Heart left ventricle (tissue), 16 donors: Measurements from ENCODE around the gene ZNF575. TPM values are rescaled to one million over a fixed set of nuclear protein-coding genes. Genes with fewer than 3 reads are reported as not detected.

ENCODE experiments used
- ATAC-seq, 4 donors: fragments of 200-7000 bp; cut with Tn5 transposase; one replicate each; pipeline ENCODE4 v1.9.1; 2020 to 2022; ENCODE audit warnings: moderate library complexity in 4 of 4, mild to moderate bottlenecking in 3 of 4, moderate number of reproducible peaks in 1 of 4
- DNase-seq, 5 donors: peaks; one replicate each; pipeline ENCODE4 v3.0.0-alpha.2; 2020
- H3K27ac ChIP-seq, 12 donors: fragments of 200-600 bp; sonication (generic) in 4 of 12; one replicate each; pipeline versions ENCODE4 v1.5.0 to v1.8.0; 2016 to 2022; ENCODE audit warnings: mild to moderate bottlenecking in 2 of 12
- H3K27me3 ChIP-seq, 9 donors: fragments of 200-600 bp; sonication (generic) in 2 of 9; one replicate each; pipeline versions ENCODE4 v1.5.1 to v1.8.0; 2016 to 2022; ENCODE audit warnings: mild to moderate bottlenecking in 3 of 9
- H3K36me3 ChIP-seq, 9 donors: fragments of 200-600 bp; sonication (generic) in 2 of 9; one replicate each; pipeline versions ENCODE4 v1.5.0 to v1.8.0; 2018 to 2022; ENCODE audit warnings: mild to moderate bottlenecking in 2 of 9
- H3K4me1 ChIP-seq, 12 donors: fragments of 200-600 bp; sonication (generic) in 4 of 12; one replicate each; pipeline versions ENCODE4 v1.5.0 to v1.8.0; 2016 to 2022; ENCODE audit warnings: mild to moderate bottlenecking in 3 of 12
- H3K4me3 ChIP-seq, 12 donors: fragments of 200-600 bp; sonication (generic) in 4 of 12; one replicate each; pipeline versions ENCODE4 v1.5.0 to v1.8.0; 2017 to 2022; ENCODE audit warnings: mild to moderate bottlenecking in 9 of 12, moderate library complexity in 4 of 12
- H3K9me3 ChIP-seq, 12 donors: fragments of 200-600 bp; sonication (generic) in 4 of 12; one replicate each; pipeline versions ENCODE4 v1.5.0 to v1.8.0; 2016 to 2022; ENCODE audit warnings: mild to moderate bottlenecking in 1 of 12
- CTCF ChIP-seq, 12 donors: fragments of 200-600 bp; sonication (generic) in 4 of 12; IDR thresholded peaks; one replicate each; pipeline versions ENCODE4 v1.5.0 to v1.8.0; 2018 to 2022; ENCODE audit warnings: antibody characterized with exemption in 12 of 12, mild to moderate bottlenecking in 5 of 12
- POLR2A ChIP-seq, 2 donors: fragments of 450-650 bp; IDR thresholded peaks; one replicate each; pipeline ENCODE4 v1.6.1; 2017; ENCODE audit warnings: antibody characterized with exemption in 2 of 2, mild to moderate bottlenecking in 2 of 2, moderate library complexity in 2 of 2
- WGBS, 4 donors: extraction: QIAGEN DNeasy Blood & Tissue Kit in 2 of 4; methylation state at CpG; one replicate each; pipeline versions ENCODE4 v1.1.5 to v1.1.7; 2013 to 2018; 5-methylcytosine and 5-hydroxymethylcytosine counted together
- intact Hi-C, 10 donors: fragments of 100-400 bp; cut with DNase I; formaldehyde crosslinking; loops; one replicate each; pipeline versions ENCODE4 v1.11.1 to v1.14.2; 2022
- polyA plus RNA-seq, 2 donors: library from polyadenylated mRNA; stranded (reverse); fragments of 200-250 nt; gene quantifications; one replicate each; pipeline ENCODE4 v1.2.3, GENCODE V29; 2013
- total RNA-seq, 9 donors: library from RNA; depleted of rRNA in 2 of 9; stranded (reverse); fragments of >200 nt in 2 of 9; fragmentation: NEBNext Ultra II Directional in 3 of 9; extraction: Animal tissue kit (Norgen Biotek cat#: 25700) in 3 of 9; gene quantifications; one replicate each; pipeline versions ENCODE4 v1.1.0 to v1.2.4, GENCODE V29; 2016 to 2023
- donor health status: ischemic (EF 13 %, LVEDD 7.1; RV severe dilation, severe dysfunction).
- donor health status: healthy with polysubstance abuse.
- donor health status: DM: no; HTN: yes; CAD: no.
- donor health status: DM: no; HTN: no; CAD: no.
- donor health status: ischemic (EF 25% LVEDD 6.9; RV normal size, moderate dysfunction).
- donor health status: ischemic (EF 25% LVEDD 5.7; RV mildly dilated, moderate dysfunction).
- donor health status: healthy.
- donor health status: DM: yes; HTN: yes; CAD: no.
- donor health status: ischemic (EF 35%, LVEDD 5.7; RV mildly dilated, moderate dysfunction).
- donor health status: nonischemic (EF 11% LVEDD 7.7; RV severe dilation, severe dysfunction).
- donor health status: DM: yes; HTN: yes; CAD: no.
- donor health status: PGD.
- donor health status: ischemic (EF 29% LVEDD 5.4; RV normal size, mild dysfunction).
- donor health status: nonischemic (EF 23%, LVEDD 6.1; RV moderate dilation, normal function).

The ZNF575 gene
- total and polyA plus RNA-seq, 11 donors = 0.38 to 1.9 (median 1.2) TPM; not detected in 2

GRCh38 chr19:43575156-43575950 is 42.4 kb downstream of the ZNF575 start, which contains the start of the genes PINLYP and XRCC1:
Gene PINLYP (plus strand): TSS chr19:43575801. CDS start chr19:43577192, 1,391 bp downstream.
Gene XRCC1 (minus strand): TSS chr19:43575527. CDS start chr19:43575458, 69 bp downstream.
- ATAC-seq = peak; percentile 99 to 100 (median 100)
- TF ChIP-seq CTCF (IDR thresholded peaks at IDR 0.05) (no peak), POLR2A (IDR thresholded peaks at IDR 0.05) (peak in 1 of 2 donors; percentile 57)
- peak within 1 kb of the TSS in 11 of 12 donors; percentile 49 to 93 (median 83) for H3K27ac ChIP-seq
- no peaks in the 10 kb centered on the region for H3K9me3 ChIP-seq
- H3K4me1 ChIP-seq = peaks cover 6 to 24% (median 13%) of the 10 kb centered on the region in 12 donors
- peak within 1 kb of the TSS; percentile 57 to 96 (median 87) for H3K4me3 ChIP-seq
- no peaks in the 10 kb centered on the region for H3K27me3 ChIP-seq
- DNase-seq = peak; percentile 98 to 99 (median 99)
- 0% methylated on average over 49 to 51 of the region's 51 CpGs for WGBS, 4 donors
- intact Hi-C loops = loop anchor here in 7 of 10 donors (1.0 to 2.0 kb wide), 3 partner anchors 21 to 23 kb away; partner anchors contain the start of genes IRGQ (in 6 of the 7) and ZNF576 (in 6 of the 7)
- H3K36me3 ChIP-seq = peaks cover 0 to 26% (median 11%) of the 10 kb centered on the region in 9 donors

GRCh38 chr19:43575955-43576878 is 43.2 kb downstream of the ZNF575 start:
- peak in 1 of 4 donors; percentile 1 for ATAC-seq
- Histone ChIP-seq H3K27ac (peak overlapping the region in 11 of 12 donors; percentile 26 to 93 (median 61)), H3K4me1 (peaks cover 6 to 30% (median 17%) of the 10 kb centered on the region in 12 donors), H3K36me3 (peaks cover 0 to 25% (median 10%) of the 10 kb centered on the region in 9 donors), H3K4me3 (peak overlapping the region in 11 of 12 donors; percentile 57 to 96 (median 88)), H3K27me3 (no peaks in the 10 kb centered on the region), H3K9me3 (no peaks in the 10 kb centered on the region)
- no peak for DNase-seq
- TF ChIP-seq POLR2A (IDR thresholded peaks at IDR 0.05) = no peak
- no peak for TF ChIP-seq CTCF (IDR thresholded peaks at IDR 0.05)
- 63 to 73% (median 68%) methylated on average over 35 to 37 of the region's 37 CpGs for WGBS, 4 donors
- intact Hi-C loops = loop anchor here in 8 of 10 donors (1.0 to 2.0 kb wide), 4 partner anchors 19 to 22 kb away; partner anchors contain the start of genes IRGQ (in 6 of the 8) and ZNF576 (in 6 of the 8)

GRCh38 chr19:43578787-43579186 is 45.8 kb downstream of the ZNF575 start:
- Histone ChIP-seq H3K27me3 (no peaks in the 10 kb centered on the region), H3K27ac (no peak overlapping the region), H3K36me3 (peaks cover 0 to 7% (median 0%) of the 10 kb centered on the region in 9 donors), H3K4me3 (no peak overlapping the region), H3K9me3 (no peaks in the 10 kb centered on the region), H3K4me1 (peaks cover 6 to 40% (median 19%) of the 10 kb centered on the region in 12 donors)
- intact Hi-C loops = no loop called here
- WGBS, 4 donors = 79 to 87% (median 83%) methylated on average over 3 of the region's 3 CpGs
- TF ChIP-seq CTCF (IDR thresholded peaks at IDR 0.05) (no peak), POLR2A (IDR thresholded peaks at IDR 0.05) (no peak)
- no peak for DNase-seq
- ATAC-seq = no peak
